Measurements from ENCODE around the gene FRMD4A. TPM values are rescaled to one million over a fixed set of nuclear protein-coding genes. Genes with fewer than 3 reads are reported as not detected.

FRMD4A gene
- total RNA-seq, 1 experiment from 2014 or later: 0.23 TPM

GRCh38 chr10:13636776-13637175, 693.9 kb downstream of the FRMD4A start:
- no peak for DNase-seq (ENCODE audit: unreplicated experiment)
- intact Hi-C loops (cut with micrococcal nuclease): no loop called here
- H3K9me3 Mint-ChIP-seq (ENCODE audit: unreplicated experiment): peaks cover 15% of the 10 kb centered on the region
- ChIA-PET POLR2A (no interaction called here), CTCF (no interaction called here)
- TF ChIP-seq, protein P1, sequence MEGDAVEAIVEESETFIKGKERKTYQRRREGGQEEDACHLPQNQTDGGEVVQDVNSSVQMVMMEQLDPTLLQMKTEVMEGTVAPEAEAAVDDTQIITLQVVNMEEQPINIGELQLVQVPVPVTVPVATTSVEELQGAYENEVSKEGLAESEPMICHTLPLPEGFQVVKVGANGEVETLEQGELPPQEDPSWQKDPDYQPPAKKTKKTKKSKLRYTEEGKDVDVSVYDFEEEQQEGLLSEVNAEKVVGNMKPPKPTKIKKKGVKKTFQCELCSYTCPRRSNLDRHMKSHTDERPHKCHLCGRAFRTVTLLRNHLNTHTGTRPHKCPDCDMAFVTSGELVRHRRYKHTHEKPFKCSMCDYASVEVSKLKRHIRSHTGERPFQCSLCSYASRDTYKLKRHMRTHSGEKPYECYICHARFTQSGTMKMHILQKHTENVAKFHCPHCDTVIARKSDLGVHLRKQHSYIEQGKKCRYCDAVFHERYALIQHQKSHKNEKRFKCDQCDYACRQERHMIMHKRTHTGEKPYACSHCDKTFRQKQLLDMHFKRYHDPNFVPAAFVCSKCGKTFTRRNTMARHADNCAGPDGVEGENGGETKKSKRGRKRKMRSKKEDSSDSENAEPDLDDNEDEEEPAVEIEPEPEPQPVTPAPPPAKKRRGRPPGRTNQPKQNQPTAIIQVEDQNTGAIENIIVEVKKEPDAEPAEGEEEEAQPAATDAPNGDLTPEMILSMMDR (IDR thresholded peaks at IDR 0.05; ENCODE audit: unreplicated experiment): no peak
- peaks cover 4% of the 10 kb centered on the region for H3K4me1 Mint-ChIP-seq (ENCODE audit: insufficient read depth, unreplicated experiment)
- peaks cover 39% of the 10 kb centered on the region for H3K36me3 Mint-ChIP-seq (ENCODE audit: insufficient read depth, unreplicated experiment)
- no peak overlapping the region for H3K27ac Mint-ChIP-seq (ENCODE audit: low read depth, unreplicated experiment)
- no peak overlapping the region for H3K4me3 Mint-ChIP-seq (ENCODE audit: unreplicated experiment)
- no peaks in the 10 kb centered on the region for H3K27me3 Mint-ChIP-seq (ENCODE audit: insufficient read depth, unreplicated experiment)
- BruUV-seq (replicated peaks): no TSS peak

- no TSS peak for BruUV-seq (replicated peaks)
- no peak for DNase-seq (ENCODE audit: unreplicated experiment)
- no peaks in the 10 kb centered on the region for H3K4me1 Mint-ChIP-seq (ENCODE audit: insufficient read depth, unreplicated experiment)
- peaks cover 50% of the 10 kb centered on the region for H3K36me3 Mint-ChIP-seq (ENCODE audit: insufficient read depth, unreplicated experiment)
- POLR2A ChIA-PET: no interaction called here
- H3K9me3 Mint-ChIP-seq (ENCODE audit: unreplicated experiment): no peaks in the 10 kb centered on the region
- no peak overlapping the region for H3K4me3 Mint-ChIP-seq (ENCODE audit: unreplicated experiment)
- TF ChIP-seq, protein P1 (IDR thresholded peaks at IDR 0.05; ENCODE audit: unreplicated experiment): no peak
- CTCF ChIA-PET: interaction anchor here (0.7 to 1.3 kb wide), 2 partner anchors 25 to 44 kb away, joined by 3 to 4 read pairs; no protein-coding TSS in a partner anchor
- H3K27me3 Mint-ChIP-seq (ENCODE audit: insufficient read depth, unreplicated experiment): no peaks in the 10 kb centered on the region
- H3K27ac Mint-ChIP-seq (ENCODE audit: low read depth, unreplicated experiment): no peak overlapping the region
- intact Hi-C loops (cut with micrococcal nuclease): no loop called here
Observed at GRCh38 chr10:13634207-13634606, 696.5 kb downstream of the FRMD4A start.

DNA sequence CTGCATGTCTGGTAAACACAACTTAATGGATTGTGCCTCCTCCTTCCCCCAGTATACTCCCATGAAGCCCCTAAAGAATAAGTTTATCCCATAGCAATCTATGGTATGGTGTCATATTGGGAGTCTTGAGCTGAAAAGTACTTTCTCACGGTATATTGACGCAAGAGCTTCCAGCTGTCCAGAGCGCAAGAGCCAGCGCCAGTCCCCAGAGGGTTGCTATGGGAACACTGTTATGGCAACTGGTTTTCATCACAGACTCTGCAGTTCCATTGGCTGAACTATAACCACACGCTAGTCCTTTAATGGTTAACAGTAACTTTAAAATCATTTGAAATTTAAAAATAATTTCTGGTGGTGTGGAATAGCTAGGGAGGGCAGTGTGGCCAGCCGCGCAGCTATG, 697.0 kb downstream of the FRMD4A start:
- no peaks in the 10 kb centered on the region for H3K9me3 Mint-ChIP-seq (ENCODE audit: unreplicated experiment)
- no peak for DNase-seq (ENCODE audit: unreplicated experiment)
- ChIA-PET POLR2A (interaction anchor here (0.6 kb wide), 1 partner anchor 16 kb away, joined by 3 read pairs; no protein-coding TSS in a partner anchor), CTCF (interaction anchor here (1.3 kb wide), 1 partner anchor 26 kb away, joined by 4 read pairs; no protein-coding TSS in a partner anchor)
- intact Hi-C loops (cut with micrococcal nuclease): no loop called here
- no peaks in the 10 kb centered on the region for H3K27me3 Mint-ChIP-seq (ENCODE audit: insufficient read depth, unreplicated experiment)
- peaks cover 50% of the 10 kb centered on the region for H3K36me3 Mint-ChIP-seq (ENCODE audit: insufficient read depth, unreplicated experiment)
- TF ChIP-seq, protein P1 (IDR thresholded peaks at IDR 0.05; ENCODE audit: unreplicated experiment): no peak
- H3K4me3 Mint-ChIP-seq (ENCODE audit: unreplicated experiment): no peak overlapping the region
- BruUV-seq (replicated peaks): no TSS peak
- H3K27ac Mint-ChIP-seq (ENCODE audit: low read depth, unreplicated experiment): no peak overlapping the region
- H3K4me1 Mint-ChIP-seq (ENCODE audit: insufficient read depth, unreplicated experiment): no peaks in the 10 kb centered on the region

DNA sequence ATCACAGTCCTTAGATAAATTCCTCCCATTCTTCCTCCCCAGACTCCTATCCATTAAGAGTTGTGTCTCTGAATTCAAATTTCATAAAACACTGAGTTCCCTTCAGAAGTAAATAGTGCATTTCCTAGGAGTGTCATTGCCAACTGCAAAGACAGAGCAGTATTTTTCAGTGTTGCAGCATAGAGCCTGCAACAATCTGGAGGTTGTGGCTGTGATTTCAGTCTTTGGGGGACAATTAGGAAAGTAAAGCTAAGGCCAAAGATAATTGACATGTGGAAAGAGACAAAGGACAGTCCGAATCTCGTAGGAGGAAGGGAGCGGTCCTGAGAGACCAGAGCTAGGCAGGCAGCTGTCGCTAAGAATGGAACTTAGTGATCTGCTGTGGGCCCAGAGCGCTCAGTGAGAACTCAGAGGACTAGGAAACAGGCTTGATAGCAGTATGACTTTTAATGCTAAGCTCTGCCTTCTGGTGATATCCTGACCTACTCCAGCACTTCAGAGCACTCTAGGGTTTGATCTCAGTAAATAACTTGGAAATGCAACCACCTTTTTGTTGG, 697.8 kb downstream of the FRMD4A start:
- no TSS peak for BruUV-seq (replicated peaks)
- ChIA-PET POLR2A (interaction anchor here (0.6 kb wide), 2 partner anchors 16 to 197 kb away, joined by 3 read pairs; no protein-coding TSS in a partner anchor), CTCF (no interaction called here)
- no peak for DNase-seq (ENCODE audit: unreplicated experiment)
- H3K36me3 Mint-ChIP-seq (ENCODE audit: insufficient read depth, unreplicated experiment): peaks cover 42% of the 10 kb centered on the region
- no peak overlapping the region for H3K27ac Mint-ChIP-seq (ENCODE audit: low read depth, unreplicated experiment)
- H3K4me3 Mint-ChIP-seq (ENCODE audit: unreplicated experiment): no peak overlapping the region
- TF ChIP-seq, protein P1 (IDR thresholded peaks at IDR 0.05; ENCODE audit: unreplicated experiment): no peak
- no peaks in the 10 kb centered on the region for H3K9me3 Mint-ChIP-seq (ENCODE audit: unreplicated experiment)
- no peaks in the 10 kb centered on the region for H3K4me1 Mint-ChIP-seq (ENCODE audit: insufficient read depth, unreplicated experiment)
- H3K27me3 Mint-ChIP-seq (ENCODE audit: insufficient read depth, unreplicated experiment): no peaks in the 10 kb centered on the region
- intact Hi-C loops (cut with micrococcal nuclease): no loop called here

Measured in MCF 10A (cell line).